Measurements from ENCODE around the gene ANO5. TPM values are rescaled to one million over a fixed set of nuclear protein-coding genes. Genes with fewer than 3 reads are reported as not detected.

Gene ANO5
- total RNA-seq, 1 experiment from 2014 or later, result 3.4 TPM

DNA sequence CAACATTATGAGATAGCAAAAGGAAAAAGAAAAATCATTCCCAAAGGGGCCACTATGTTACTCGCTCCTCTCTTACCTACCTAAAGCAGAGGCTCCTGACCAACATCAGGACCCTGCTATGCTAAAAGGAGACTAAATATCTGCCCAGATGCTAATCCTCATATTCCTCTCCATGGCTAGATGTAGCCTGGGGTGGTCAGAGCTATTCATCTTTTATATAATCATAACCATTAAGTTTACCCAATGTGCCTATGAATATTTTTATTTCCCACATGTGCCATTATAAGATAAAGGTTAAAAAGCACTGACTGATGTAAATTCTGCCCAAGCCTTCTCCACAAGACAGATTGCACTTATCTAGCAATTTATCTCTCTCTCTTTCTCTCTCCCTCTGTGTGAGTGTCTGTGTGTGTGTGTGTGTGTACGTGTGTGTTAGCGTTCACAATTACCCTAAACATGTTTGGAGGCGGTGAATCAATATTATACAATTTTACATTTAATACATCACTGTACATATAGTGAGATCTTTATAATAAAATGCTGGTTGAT is 41.2 kb upstream of the ANO5 start:
- H2BK12ac ChIP-seq (ENCODE audit: insufficient read length, low read depth, low read length), result no peak overlapping the region
- H3K4ac ChIP-seq (ENCODE audit: low read depth, low read length), result no peak overlapping the region
- no peaks in the 10 kb centered on the region for H3K79me1 ChIP-seq (ENCODE audit: insufficient read depth, low read depth, low read length, poor library complexity, severe bottlenecking)
- no peak overlapping the region for H4K5ac ChIP-seq (ENCODE audit: insufficient read length, low read depth, low read length)
- no peak overlapping the region for H2BK120ac ChIP-seq (ENCODE audit: low read depth, low read length, poor library complexity, severe bottlenecking)
- no peaks in the 10 kb centered on the region for H3K4me1 ChIP-seq (ENCODE audit: insufficient read depth, low read length)
- no peak overlapping the region for H4K8ac ChIP-seq (replicated peaks; ENCODE audit: insufficient read length, low read depth, low read length)
- no peaks in the 10 kb centered on the region for H3K9me3 ChIP-seq (ENCODE audit: control insufficient read depth, low read depth, low read length)
- H3K9me3 Mint-ChIP-seq, result no peaks in the 10 kb centered on the region; a peak in 2 of 5 replicates
- H3K56ac ChIP-seq (ENCODE audit: insufficient read length, low read depth, low read length), result no peak overlapping the region
- no peaks in the 10 kb centered on the region for H4K20me1 ChIP-seq (ENCODE audit: control insufficient read depth, insufficient read depth, insufficient read length)
- no peaks in the 10 kb centered on the region for H3K27me3 ChIP-seq (ENCODE audit: insufficient read depth, low read length)
- H2BK15ac ChIP-seq (ENCODE audit: low read depth, low read length), result no peak overlapping the region
- no peak overlapping the region for H2BK5ac ChIP-seq (ENCODE audit: insufficient read length, low read length)
- no peak overlapping the region for H3K4me3 Mint-ChIP-seq
- no peak overlapping the region for H3K27ac Mint-ChIP-seq
- no peaks in the 10 kb centered on the region for H3K23me2 ChIP-seq (ENCODE audit: insufficient read length, low read depth, low read length, poor library complexity, severe bottlenecking)
- H2BK20ac ChIP-seq (ENCODE audit: low read depth, low read length, poor library complexity, severe bottlenecking), result no peak overlapping the region
- TF ChIP-seq CTCF (conservative IDR thresholded peaks at IDR 0.05), result no peak
- H3K23ac ChIP-seq (ENCODE audit: insufficient read length, low read depth, low read length), result no peak overlapping the region
- no CpG with 5 or more reads among the region's 4 CpGs for WGBS (ENCODE audit: extremely low coverage, insufficient read length, low lambda C conversion rate)
- H3K9ac ChIP-seq (ENCODE audit: extremely low read depth, insufficient read length, low read length), result no peak overlapping the region
- H4K91ac ChIP-seq (ENCODE audit: insufficient read length, low read depth, low read length), result no peak overlapping the region
- H2AK5ac ChIP-seq (ENCODE audit: insufficient read length, low read length), result no peak overlapping the region
- H3K4me2 ChIP-seq (ENCODE audit: insufficient read depth, insufficient read length, low read length), result no peak overlapping the region
- H3K36me3 Mint-ChIP-seq (ENCODE audit: insufficient read depth in 1 of 3, low read depth in 3 of 3), result no peaks in the 10 kb centered on the region; a peak in 1 of 7 replicates
- H3K79me2 ChIP-seq (ENCODE audit: insufficient read depth, low read length), result no peaks in the 10 kb centered on the region
- H2AFZ ChIP-seq (ENCODE audit: low read length), result no peak overlapping the region
- no peaks in the 10 kb centered on the region; the same call in 1 of the 2 replicates for H3K27me3 Mint-ChIP-seq (ENCODE audit: low read depth)
- no peak overlapping the region for H3T11ph ChIP-seq (ENCODE audit: low read length)
- H3K27ac ChIP-seq (ENCODE audit: insufficient read length, low read depth, low read length), result no peak overlapping the region
- H3K18ac ChIP-seq (ENCODE audit: insufficient read length, low read depth, low read length), result no peak overlapping the region
- DNase-seq, result no peak
- no peaks in the 10 kb centered on the region for H3K4me1 Mint-ChIP-seq
- H3K14ac ChIP-seq (ENCODE audit: insufficient read depth, low read length), result no peak overlapping the region

Data from H9 (cell line).